ENCODE data around the gene PCF11. TPM values are rescaled to one million over a fixed set of nuclear protein-coding genes. Genes with fewer than 3 reads are reported as not detected.

The PCF11 gene
- total RNA-seq, 1 experiment from 2014 or later: 41.9 TPM

DNA sequence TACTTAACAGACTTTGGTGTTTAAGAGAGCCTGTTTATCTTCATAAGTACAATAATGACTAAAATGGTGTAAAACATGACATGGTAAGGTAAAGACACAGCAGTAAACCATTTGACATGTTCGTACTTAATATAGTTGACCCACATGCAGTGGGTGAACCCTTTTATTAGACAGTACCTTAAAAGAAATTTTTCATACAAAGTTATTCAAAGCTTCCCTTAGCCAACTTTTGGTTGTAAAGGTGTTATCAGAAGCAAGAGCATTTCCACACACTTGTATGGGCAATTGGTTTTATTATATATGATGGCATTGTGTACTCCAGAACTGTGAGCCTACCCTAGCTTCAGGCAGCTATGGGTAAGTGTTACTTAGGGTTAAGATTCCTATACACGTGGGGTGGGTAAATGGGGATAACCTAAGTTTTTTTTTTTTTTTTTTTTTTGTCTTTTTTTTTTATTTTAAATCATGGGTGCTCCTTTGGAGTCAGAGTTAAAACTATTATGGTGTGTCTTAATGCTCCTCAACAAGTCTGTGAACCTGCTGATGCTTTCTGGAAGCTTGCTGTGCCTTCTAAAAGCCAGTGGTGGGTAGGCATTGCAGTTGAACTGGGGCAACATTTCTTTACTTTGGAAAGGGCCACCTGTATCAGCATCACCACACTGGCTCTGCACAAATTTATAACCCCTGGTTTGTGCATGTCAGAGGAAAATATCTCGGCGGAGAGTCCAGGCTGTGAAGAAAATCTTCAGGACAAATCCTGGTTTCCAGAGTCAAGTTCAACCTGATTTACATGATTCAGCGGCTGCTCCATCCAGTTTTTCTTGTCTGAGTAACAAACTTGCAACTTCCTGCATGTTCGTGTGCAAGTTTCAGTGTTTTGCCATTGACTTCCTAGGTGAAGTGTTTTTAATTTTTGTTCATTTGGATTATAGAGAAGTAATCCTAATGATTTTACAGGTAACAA, 3.3 kb downstream of the PCF11 start:
- no peak overlapping the region for H3K4me3 ChIP-seq (replicated peaks in 1 of 2; ENCODE audit: low read depth in 1 of 2, low read length in 2 of 2)
- ATAC-seq: no peak
- H3K36me3 ChIP-seq (ENCODE audit: control insufficient read depth in 1 of 2, insufficient read depth in 2 of 2, low read length in 2 of 2): peaks cover 19 to 25% of the 10 kb centered on the region in 2 experiments
- no peaks in the 10 kb centered on the region for H3K9me2 ChIP-seq (ENCODE audit: insufficient read depth)
- H4K20me1 ChIP-seq (ENCODE audit: insufficient read depth): peaks cover 27% of the 10 kb centered on the region; the same call in 1 of the 2 replicates
- ChIA-PET POLR2A (interaction anchor here (0.9 kb wide), 1 partner anchor 14 kb away, joined by 3 read pairs; no protein-coding TSS in a partner anchor), CTCF (no interaction called here), RAD21 (ENCODE audit: low non-redundant PET in 1 of 2, low total read pairs in 2 of 2, uncharacterized antibody in 2 of 2, unreplicated experiment in 2 of 2) (no interaction called here)
- BruUV-seq (replicated peaks): no TSS peak
- H2AFZ ChIP-seq (ENCODE audit: low read depth, low read length, poor library complexity, severe bottlenecking): no peak overlapping the region
- peaks cover 81% of the 10 kb centered on the region for H3K79me2 ChIP-seq (ENCODE audit: insufficient read depth, low read length)
- no peak overlapping the region for H3K27ac ChIP-seq (ENCODE audit: low read depth, low read length)
- H3K9me3 ChIP-seq (ENCODE audit: control insufficient read depth in 1 of 2, insufficient read depth in 1 of 2, low read depth in 1 of 2, low read length in 2 of 2): no peaks in the 10 kb centered on the region
- intact Hi-C loops (cut with micrococcal nuclease): loop anchor here (5.0 kb wide), 1 partner anchor 32 kb away; the partner anchor contains the start of gene ANKRD42
- no peak for DNase-seq (ENCODE audit: low read depth, low spot score)
- no peaks in the 10 kb centered on the region for H3K27me3 ChIP-seq (ENCODE audit: insufficient read depth, low read length)
- no peak overlapping the region for H3K9ac ChIP-seq (ENCODE audit: low read length)
- H3K4me1 ChIP-seq (ENCODE audit: control insufficient read depth in 1 of 2, insufficient read depth in 2 of 2, low read length in 2 of 2): peaks cover 5 to 26% of the 10 kb centered on the region in 2 experiments; a peak in 3 of 4 replicates
- peak overlapping the region; percentile 91; the same call in 1 of the 2 replicates for H3K4me2 ChIP-seq (ENCODE audit: low read length)
- no peak for TF ChIP-seq EZH2phosphoT487 (IDR thresholded peaks at IDR 0.05; ENCODE audit: borderline replicate concordance)
- TF ChIP-seq CEBPB (IDR thresholded peaks at IDR 0.05; ENCODE audit: low read depth): no peak
- 0 out of 2 replicates have a peak, but pooled peaks have one; percentile 9 for TF ChIP-seq JUND (IDR thresholded peaks at IDR 0.05)
- TF ChIP-seq TCF7L2 (IDR thresholded peaks at IDR 0.05; ENCODE audit: borderline replicate concordance, extremely low read depth, insufficient read depth, insufficient read length): no peak
- TF ChIP-seq SIN3A (IDR thresholded peaks at IDR 0.05; ENCODE audit: low read depth): no peak
- TF ChIP-seq, protein P1, sequence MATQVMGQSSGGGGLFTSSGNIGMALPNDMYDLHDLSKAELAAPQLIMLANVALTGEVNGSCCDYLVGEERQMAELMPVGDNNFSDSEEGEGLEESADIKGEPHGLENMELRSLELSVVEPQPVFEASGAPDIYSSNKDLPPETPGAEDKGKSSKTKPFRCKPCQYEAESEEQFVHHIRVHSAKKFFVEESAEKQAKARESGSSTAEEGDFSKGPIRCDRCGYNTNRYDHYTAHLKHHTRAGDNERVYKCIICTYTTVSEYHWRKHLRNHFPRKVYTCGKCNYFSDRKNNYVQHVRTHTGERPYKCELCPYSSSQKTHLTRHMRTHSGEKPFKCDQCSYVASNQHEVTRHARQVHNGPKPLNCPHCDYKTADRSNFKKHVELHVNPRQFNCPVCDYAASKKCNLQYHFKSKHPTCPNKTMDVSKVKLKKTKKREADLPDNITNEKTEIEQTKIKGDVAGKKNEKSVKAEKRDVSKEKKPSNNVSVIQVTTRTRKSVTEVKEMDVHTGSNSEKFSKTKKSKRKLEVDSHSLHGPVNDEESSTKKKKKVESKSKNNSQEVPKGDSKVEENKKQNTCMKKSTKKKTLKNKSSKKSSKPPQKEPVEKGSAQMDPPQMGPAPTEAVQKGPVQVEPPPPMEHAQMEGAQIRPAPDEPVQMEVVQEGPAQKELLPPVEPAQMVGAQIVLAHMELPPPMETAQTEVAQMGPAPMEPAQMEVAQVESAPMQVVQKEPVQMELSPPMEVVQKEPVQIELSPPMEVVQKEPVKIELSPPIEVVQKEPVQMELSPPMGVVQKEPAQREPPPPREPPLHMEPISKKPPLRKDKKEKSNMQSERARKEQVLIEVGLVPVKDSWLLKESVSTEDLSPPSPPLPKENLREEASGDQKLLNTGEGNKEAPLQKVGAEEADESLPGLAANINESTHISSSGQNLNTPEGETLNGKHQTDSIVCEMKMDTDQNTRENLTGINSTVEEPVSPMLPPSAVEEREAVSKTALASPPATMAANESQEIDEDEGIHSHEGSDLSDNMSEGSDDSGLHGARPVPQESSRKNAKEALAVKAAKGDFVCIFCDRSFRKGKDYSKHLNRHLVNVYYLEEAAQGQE (IDR thresholded peaks at IDR 0.05; ENCODE audit: low read depth): no peak
- TF ChIP-seq RAD21 (IDR thresholded peaks at IDR 0.05; ENCODE audit: low read depth): no peak
- TF ChIP-seq, protein P2, sequence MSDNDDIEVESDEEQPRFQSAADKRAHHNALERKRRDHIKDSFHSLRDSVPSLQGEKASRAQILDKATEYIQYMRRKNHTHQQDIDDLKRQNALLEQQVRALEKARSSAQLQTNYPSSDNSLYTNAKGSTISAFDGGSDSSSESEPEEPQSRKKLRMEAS (IDR thresholded peaks at IDR 0.05): no peak
- peak; percentile 17; the same call in 1 of the 2 replicates for TF ChIP-seq POLR2AphosphoS5 (IDR thresholded peaks at IDR 0.05; ENCODE audit: low read depth, low read length)
- no peak for TF ChIP-seq YY1 (IDR thresholded peaks at IDR 0.05; ENCODE audit: extremely low read depth, insufficient replicate concordance, low read depth, low read length)

Data from HCT116 (cell line).